SK-N-SH treated with all-trans-retinoic acid at 6 μM for 48 hours (cell line): Measurements from ENCODE around the gene TFEB.

Source experiments
- ATAC-seq: fragments of 200-7000 bp; cut with Tn5 transposase; 3 replicates; pipeline ENCODE4 v1.9.1; 2020; ENCODE audit warnings: mild to moderate bottlenecking, moderate library complexity
- ARNTL ChIP-seq: fragments of 450-650 bp; formaldehyde crosslinking; IDR thresholded peaks from 2 replicates; pipeline ENCODE4 v1.5.0; 2020; ENCODE audit warnings: low read depth, mild to moderate bottlenecking, moderate library complexity, borderline replicate concordance
- CREB5 ChIP-seq: fragments of 250-450 bp; sonication (Bioruptor Pico); IDR thresholded peaks from 2 replicates; pipeline ENCODE4 v1.5.1; 2020; ENCODE audit warnings: low read depth, mild to moderate bottlenecking, moderate library complexity
- CSDC2 ChIP-seq: fragments of 250-450 bp; sonication (Bioruptor Pico); IDR thresholded peaks from 2 replicates; pipeline ENCODE4 v1.5.0; 2020; ENCODE audit warnings: mild to moderate bottlenecking, moderate library complexity
- CSRNP3 ChIP-seq: fragments of 250-450 bp; sonication (Bioruptor Pico); IDR thresholded peaks from 2 replicates; pipeline ENCODE4 v1.5.1; 2021; ENCODE audit warnings: mild to moderate bottlenecking, moderate library complexity
- ESRRG ChIP-seq: fragments of 250-450 bp; sonication (Bioruptor Pico); IDR thresholded peaks from 2 replicates; pipeline ENCODE4 v1.6.1; 2021; ENCODE audit warnings: mild to moderate bottlenecking
- GLIS3 ChIP-seq: fragments of 250-450 bp; sonication (Bioruptor Pico); IDR thresholded peaks from 2 replicates; pipeline ENCODE4 v1.5.0; 2020; ENCODE audit warnings: mild to moderate bottlenecking, moderate library complexity
- ISL1 ChIP-seq: fragments of 250-450 bp; sonication (Bioruptor Pico); IDR thresholded peaks from 2 replicates; pipeline ENCODE4 v2.1.2; 2022; ENCODE audit warnings: mild to moderate bottlenecking, moderate library complexity
- OSR1 ChIP-seq: fragments of 250-450 bp; sonication (Bioruptor Pico); IDR thresholded peaks from 2 replicates; pipeline ENCODE4 v1.8.0; 2022; ENCODE audit warnings: moderate library complexity, mild to moderate bottlenecking, inconsistent platforms
- PATZ1 ChIP-seq: fragments of 250-450 bp; sonication (Bioruptor Pico); IDR thresholded peaks from 2 replicates; pipeline ENCODE4 v1.8.0; 2020; ENCODE audit warnings: mild to moderate bottlenecking, moderate library complexity, borderline replicate concordance
- POU6F1 ChIP-seq: fragments of 250-450 bp; sonication (Bioruptor Pico); IDR thresholded peaks from 2 replicates; pipeline ENCODE4 v1.8.0; 2021; ENCODE audit warnings: low read depth, mild to moderate bottlenecking, moderate library complexity, borderline replicate concordance
- PPARA ChIP-seq: fragments of 250-450 bp; sonication (Bioruptor Pico); IDR thresholded peaks from 2 replicates; pipeline ENCODE4 v1.5.0; 2020; ENCODE audit warnings: mild to moderate bottlenecking, borderline replicate concordance
- RARB ChIP-seq: fragments of 250-450 bp; sonication (Bioruptor Pico); IDR thresholded peaks from 2 replicates; pipeline ENCODE4 v1.8.0; 2021; ENCODE audit warnings: mild to moderate bottlenecking, moderate library complexity
- TCF4 ChIP-seq: fragments of 250-450 bp; sonication (Bioruptor Pico); IDR thresholded peaks from 2 replicates; pipeline ENCODE4 v1.8.0; 2021; ENCODE audit warnings: mild to moderate bottlenecking, moderate library complexity, borderline replicate concordance
- TOX ChIP-seq: fragments of 250-450 bp; sonication (Bioruptor Pico); IDR thresholded peaks from 2 replicates; pipeline ENCODE4 v1.8.0; 2021; ENCODE audit warnings: mild to moderate bottlenecking, moderate library complexity, borderline replicate concordance
- TSHZ2 ChIP-seq: fragments of 250-450 bp; sonication (Bioruptor Pico); IDR thresholded peaks from 2 replicates; pipeline ENCODE4 v1.5.0; 2020; ENCODE audit warnings: mild to moderate bottlenecking, moderate library complexity
- ZC3H10 ChIP-seq: fragments of 250-450 bp; sonication (Bioruptor Pico); IDR thresholded peaks from 2 replicates; pipeline ENCODE4 v1.5.1; 2021; ENCODE audit warnings: mild to moderate bottlenecking, moderate library complexity
- ZFP3 ChIP-seq: fragments of 250-450 bp; sonication (Bioruptor Pico); IDR thresholded peaks from 2 replicates; pipeline ENCODE4 v1.5.0; 2020; ENCODE audit warnings: mild to moderate bottlenecking, moderate library complexity
- ZFP30 ChIP-seq: fragments of 450-650 bp; formaldehyde crosslinking; IDR thresholded peaks from 2 replicates; pipeline ENCODE4 v1.5.0; 2022; ENCODE audit warnings: mild to moderate bottlenecking, moderate library complexity
- ZNF565 ChIP-seq: fragments of 450-650 bp; formaldehyde crosslinking; conservative IDR thresholded peaks from 2 replicates; pipeline ENCODE4 v1.5.0; 2020; ENCODE audit warnings: low read depth, mild to moderate bottlenecking, moderate library complexity
- ZNF70 ChIP-seq: fragments of 450-650 bp; formaldehyde crosslinking; IDR thresholded peaks from 2 replicates; pipeline ENCODE4 v1.5.0; 2020; ENCODE audit warnings: mild to moderate bottlenecking, moderate library complexity
- ZNF8 ChIP-seq: fragments of 450-650 bp; formaldehyde crosslinking; IDR thresholded peaks from 2 replicates; pipeline ENCODE4 v1.5.0; 2020; ENCODE audit warnings: mild to moderate bottlenecking, moderate library complexity

TFEB gene

GRCh38 chr6:41652866-41653652, 82.3 kb downstream of the TFEB start:
- ATAC-seq, result no peak
- TF ChIP-seq CSRNP3 (no peak), ESRRG (no peak), TCF4 (CRISPR knock-in tag) (no peak), ZNF70 (CRISPR knock-in tag) (no peak), ZC3H10 (CRISPR knock-in tag) (no peak), CSDC2 (CRISPR knock-in tag) (no peak), TSHZ2 (CRISPR knock-in tag) (no peak), RARB (CRISPR knock-in tag) (no peak), PATZ1 (CRISPR knock-in tag) (no peak), PPARA (CRISPR knock-in tag) (no peak), ISL1 (CRISPR knock-in tag) (no peak), TOX (CRISPR knock-in tag) (no peak)

GRCh38 chr6:41651962-41652657, 83.3 kb downstream of the TFEB start:
- ATAC-seq, result no peak
- TF ChIP-seq CREB5 (CRISPR knock-in tag) (no peak), ZFP30 (CRISPR knock-in tag) (no peak), PATZ1 (CRISPR knock-in tag) (no peak), ESRRG (no peak), TOX (CRISPR knock-in tag) (no peak), OSR1 (CRISPR knock-in tag) (no peak), ZNF565 (CRISPR knock-in tag) (no peak), ARNTL (CRISPR knock-in tag) (no peak), ZNF8 (CRISPR knock-in tag) (no peak), GLIS3 (CRISPR knock-in tag) (no peak), TSHZ2 (CRISPR knock-in tag) (no peak), CSRNP3 (no peak), ZC3H10 (CRISPR knock-in tag) (no peak), PPARA (CRISPR knock-in tag) (no peak), POU6F1 (no peak), ZFP3 (CRISPR knock-in tag) (no peak), RARB (CRISPR knock-in tag) (no peak)
